ENCODE measurements around the gene BABAM2.
"Not testable (repeated sequence)": the region's sequence is repeated elsewhere in the genome, so short reads cannot be mapped to it uniquely, and the experiment has no call there.

BABAM2 gene

DNA sequence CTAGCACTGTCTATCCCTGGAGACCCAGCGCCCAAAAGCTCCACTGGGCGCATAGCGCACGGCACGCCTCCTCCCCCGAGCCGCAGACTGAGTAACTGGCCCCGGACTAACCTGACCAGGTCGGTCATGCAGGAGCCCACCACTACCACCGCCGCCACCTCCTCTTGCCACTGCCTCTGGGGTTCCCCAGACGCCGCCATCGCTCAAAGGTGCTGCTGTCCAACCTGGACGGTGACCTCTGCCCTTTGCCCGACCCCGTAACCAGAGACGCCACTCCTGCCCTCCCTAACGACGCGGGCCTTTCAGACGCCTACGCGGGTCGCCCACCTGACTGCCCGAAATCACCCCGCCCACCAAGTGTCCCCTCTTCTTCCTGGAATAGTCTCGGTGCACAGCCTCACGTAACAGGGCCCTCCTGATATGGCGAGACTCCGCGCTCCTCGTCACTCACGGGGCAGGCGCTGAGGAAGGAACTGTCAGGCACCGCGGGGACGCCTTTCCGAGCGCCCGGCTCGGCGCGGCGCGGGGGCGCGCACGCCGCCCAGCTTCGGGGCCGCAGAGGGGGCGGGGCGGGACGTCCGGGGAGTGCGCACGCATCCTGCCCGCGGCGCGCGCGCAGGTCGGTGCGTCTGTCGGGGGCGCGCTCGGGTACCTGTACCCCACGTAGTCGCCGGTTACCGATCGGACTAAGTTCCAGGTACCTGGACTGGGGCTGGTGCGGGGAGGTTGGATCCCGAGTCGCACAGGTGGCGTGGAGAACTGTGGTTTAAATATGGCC is at the start of gene BABAM2, which contains the start of gene RBKS:
BABAM2 (plus strand) TSS at position 584 of the 778 bp plus-strand sequence. CDS start 3,828 bp downstream, outside the sequence.
RBKS (minus strand) TSS at position 242 of the 778 bp plus-strand sequence; CDS start at position 200, 42 bp downstream.
- peak in 55 of 56 donors; percentile 4 to 90 (median 74) for DNase-seq

DNA sequence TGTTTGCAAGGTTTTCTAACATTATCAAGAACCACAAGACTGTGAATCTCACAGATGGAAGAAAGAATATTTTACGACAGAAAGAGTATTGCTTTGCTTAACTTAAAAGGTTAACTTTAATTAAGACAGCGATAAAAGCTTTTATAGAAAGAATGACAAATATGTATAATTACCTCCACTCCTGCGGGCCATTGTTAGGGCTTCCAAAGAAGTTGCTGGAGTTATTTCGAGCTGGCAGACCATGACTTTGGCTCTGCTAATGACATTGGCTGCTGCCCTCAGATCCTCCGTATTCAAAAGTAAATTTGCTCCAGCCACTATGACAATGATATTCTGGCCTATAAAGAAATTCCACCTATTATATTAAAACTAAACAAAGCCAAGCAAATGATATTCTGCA is 47.6 kb upstream of the BABAM2 start:
- no peak for DNase-seq

DNA sequence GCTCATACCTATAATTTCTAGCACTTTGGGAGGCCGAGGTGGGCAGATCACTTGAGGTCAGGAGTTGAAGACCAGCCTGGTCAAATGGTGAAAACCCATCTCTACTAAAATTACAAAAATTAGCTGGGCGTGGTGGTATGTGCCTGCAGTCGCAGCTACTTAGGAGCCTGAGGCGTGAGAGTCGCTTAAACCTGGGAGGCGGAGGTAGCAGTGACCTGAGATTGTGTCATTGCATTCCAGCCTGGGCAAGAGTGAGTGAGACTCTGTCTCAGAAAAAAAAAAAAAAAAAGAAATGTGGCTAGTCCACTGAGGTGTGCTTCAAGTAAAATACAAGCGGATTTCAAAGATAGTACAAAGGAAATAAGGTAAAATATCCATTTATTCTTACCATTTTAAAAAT is 46.5 kb upstream of the BABAM2 start:
- no peak for DNase-seq

DNA sequence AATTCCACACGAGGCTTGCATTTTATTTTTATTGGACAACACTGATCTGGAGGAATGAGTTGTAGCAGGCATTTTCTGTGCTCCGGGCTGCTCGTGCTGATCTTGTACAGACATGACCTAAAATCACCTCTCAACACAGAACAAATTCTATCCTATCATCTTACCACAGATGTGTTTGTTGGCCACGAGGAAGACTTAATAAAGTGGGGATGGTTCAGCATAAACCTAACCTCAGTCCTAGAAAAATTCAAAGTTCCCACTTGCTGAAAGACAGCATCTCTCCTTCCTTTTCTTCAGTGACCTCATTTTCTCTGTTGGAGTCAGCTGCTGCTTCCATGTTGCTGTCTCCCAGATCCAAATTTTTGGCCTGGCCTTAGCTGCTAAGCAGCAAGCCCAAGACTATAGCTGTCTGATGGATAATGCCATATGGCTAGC is 45.7 kb upstream of the BABAM2 start:
- DNase-seq = no peak

DNA sequence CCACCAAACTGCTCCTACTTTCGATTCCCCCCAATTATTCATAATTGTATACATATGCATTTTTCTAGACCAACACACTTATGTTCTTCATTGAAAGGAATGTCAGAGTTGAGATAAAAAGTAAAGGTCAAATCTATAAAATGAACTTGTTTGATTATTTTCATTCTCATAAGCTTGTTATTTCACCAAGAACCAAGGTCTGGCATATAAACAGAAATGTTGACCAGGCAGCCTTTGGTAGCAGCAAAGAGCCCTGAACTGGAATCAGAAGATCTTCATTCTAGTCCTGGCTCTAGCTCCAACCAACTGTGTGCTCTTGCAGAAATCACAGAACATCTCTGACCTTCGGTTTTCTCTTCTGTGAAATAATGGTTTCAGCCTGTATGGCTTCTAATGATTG is 43.2 kb upstream of the BABAM2 start:
- DNase-seq = no peak

DNA sequence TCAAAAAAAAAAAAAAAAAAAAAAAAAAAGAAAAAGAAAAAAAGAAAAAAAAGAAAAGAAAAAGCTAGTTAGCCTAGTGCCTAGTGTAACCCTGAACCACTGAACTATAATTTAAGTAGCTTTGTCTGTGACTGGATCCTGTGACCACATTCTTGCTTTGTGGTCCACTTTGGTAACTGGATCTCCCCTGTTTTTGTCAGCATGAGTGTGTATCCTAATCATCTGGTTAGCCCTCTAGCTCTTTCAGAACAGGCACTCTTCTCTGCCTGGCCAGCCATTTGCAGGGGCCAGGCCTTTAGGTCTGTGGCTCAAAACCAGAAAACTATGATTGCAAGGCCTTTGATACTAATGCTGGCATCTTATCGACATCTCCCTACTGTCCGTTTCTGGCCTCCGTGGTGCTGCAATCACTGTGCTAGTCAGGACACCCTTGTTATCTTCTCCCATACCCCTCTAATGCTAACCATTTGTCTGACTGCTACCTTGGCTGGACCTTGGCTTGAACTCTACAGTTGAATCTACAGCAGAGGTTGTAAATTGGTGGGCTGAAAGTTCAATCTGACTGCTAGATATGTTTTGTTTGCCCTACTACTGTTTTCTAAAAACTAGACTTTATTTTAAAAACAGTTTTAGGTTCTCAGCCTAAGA is 40.8 kb upstream of the BABAM2 start:
- no peak for DNase-seq

DNA sequence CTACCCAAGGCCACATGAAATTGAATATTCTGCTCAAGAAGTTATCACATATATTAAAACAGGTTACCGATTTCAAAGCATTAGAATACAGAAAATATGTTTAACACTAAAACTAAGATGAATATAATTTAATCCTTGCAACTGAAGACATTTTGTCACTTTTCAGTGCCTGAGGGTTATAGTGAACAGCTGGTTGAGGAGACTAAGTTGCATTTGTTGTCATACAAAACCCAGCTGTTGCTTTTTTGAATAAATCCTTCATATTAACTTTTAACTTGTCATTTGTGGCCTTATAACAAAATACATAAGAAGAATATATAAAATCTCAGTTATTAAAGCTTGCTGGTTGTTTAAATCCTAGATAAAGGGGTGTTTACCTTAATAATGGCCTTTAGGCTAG is 37.8 kb upstream of the BABAM2 start:
- no peak for DNase-seq

DNA sequence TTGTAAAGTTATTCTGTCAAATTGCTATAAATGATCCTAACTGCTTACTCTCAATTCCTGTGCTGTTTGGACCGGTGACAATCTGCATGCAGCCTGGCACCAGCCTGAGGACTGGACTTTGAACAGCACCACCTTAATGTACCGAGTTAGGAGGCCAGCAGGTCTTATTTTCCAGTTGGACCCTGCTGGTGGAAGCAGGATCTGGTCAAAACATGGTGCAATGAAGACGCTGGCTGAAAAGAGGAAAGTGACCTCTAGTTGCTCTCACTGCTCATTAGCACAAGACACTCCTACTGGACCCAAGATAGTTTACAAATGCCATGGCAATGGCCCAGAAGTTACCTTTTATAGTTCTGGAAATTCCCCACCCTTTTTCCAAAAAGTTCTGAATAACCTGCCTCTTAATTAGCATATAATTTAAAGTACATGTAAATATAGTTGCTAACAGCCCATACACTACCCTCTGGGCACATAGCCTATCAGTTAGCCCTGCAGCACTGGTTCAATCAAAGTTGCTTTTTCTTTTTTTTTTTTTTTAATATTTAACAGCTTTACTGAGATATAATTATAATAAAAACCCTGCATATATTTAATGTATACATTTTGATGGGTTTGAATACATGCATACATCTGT is 36.2 kb upstream of the BABAM2 start:
- no peak for DNase-seq

DNA sequence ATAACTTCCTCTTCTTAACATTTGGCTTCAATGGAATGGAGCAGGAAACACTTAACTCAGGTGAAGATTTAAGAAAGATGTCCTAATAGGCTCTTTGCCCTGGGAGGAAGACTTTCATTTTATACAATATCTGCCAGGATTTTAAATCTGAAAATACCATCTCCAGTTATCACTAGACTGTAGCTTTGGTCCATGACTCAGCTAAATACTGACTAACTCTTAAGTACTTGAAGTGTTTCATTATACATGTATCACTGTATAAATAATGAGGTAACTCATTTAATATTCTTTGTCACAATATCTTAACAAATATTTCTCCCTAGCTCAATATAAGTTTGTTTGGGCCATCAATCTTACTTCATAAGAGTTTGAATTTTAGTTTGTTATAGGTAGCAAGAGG is 35.1 kb upstream of the BABAM2 start:
- no peak for DNase-seq

DNA sequence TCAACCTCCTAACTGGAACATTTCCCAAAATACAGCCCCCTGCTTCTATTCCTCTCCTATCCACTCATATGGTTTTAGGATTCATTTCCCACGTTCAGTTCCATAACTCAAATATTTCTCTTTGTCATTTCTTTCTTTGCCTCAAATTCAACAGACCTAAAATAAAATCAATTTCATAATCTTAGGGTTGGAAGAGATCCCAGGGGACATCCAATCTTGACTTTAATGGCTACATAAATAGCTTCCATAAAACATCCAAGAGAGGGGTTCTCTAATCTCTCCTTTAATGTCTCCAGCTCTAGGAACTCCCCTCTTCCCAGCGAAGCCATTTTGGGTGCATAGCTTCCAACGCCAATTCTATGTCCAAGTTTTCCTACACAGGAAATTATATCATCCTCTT is 34.1 kb upstream of the BABAM2 start:
- DNase-seq = no peak

DNA sequence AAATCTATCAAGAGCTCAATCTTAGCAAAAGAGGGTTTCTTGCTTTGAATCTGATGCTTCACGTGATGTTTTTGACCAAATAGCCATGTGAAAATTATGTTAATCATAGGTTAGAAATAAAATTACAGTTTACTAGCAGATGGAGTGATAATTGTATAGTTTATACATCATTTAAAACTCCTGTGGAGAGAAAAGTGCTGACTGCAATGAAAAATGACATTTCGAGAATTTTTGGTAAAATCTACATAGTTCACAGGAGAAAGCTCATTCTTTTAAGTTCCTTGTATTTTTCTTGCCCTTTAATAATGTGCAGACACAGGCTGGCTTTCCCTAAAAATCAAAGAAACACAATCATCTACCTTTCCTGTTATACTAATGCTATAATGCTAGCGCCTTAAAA is 33.6 kb upstream of the BABAM2 start:
- no peak for DNase-seq

DNA sequence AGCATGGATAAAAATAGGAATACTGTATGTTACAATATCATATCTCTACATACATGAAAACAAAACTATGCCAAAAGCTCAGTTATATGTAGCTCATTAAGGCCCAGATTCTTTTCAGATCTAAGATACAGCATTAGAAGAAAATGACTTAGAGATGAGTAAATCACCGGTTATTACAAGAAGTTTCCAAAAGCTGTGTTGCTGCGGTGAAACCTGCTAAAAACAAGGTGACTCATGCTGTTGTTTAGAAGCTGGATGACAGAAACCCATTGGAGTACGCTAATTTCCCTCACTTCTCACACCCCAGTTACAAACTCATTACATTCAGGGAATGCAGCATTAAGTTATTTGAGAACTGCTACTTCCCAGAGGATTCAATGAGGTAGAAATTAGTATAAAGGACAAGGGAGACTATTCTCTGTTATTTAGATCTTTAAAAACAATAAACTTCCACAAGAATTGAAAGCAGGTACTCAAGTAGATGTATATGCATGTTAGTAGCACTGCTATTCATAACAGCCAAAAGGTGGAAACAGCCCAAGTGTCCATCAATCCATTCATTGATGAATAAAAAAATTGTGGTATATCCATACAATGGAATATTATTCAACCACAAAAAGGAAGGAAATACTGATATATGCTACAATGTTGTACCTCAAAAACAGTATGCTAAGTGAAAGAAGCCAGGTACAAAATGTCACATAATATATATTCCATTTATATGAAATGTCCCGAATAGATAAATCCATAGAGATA is 32.9 kb upstream of the BABAM2 start:
- DNase-seq = no peak

DNA sequence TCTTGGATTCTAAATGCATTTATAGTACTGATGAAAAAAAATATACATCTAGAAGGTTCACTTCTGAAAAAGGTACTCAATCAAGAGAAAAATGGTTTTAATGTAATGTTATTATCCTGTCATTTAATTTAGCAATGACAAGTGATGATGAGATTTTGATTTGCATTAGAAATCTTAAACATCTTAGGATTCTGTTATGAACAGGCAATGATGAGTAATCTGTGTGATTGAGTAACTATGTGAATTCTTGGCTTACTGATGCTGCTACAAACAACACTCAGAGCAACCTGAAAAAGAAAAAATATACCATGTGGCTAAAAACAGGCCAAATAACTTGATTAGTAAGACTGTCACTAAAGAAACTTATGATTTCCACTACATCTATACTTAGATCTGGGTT is 30.4 kb upstream of the BABAM2 start:
- no peak for DNase-seq

DNA sequence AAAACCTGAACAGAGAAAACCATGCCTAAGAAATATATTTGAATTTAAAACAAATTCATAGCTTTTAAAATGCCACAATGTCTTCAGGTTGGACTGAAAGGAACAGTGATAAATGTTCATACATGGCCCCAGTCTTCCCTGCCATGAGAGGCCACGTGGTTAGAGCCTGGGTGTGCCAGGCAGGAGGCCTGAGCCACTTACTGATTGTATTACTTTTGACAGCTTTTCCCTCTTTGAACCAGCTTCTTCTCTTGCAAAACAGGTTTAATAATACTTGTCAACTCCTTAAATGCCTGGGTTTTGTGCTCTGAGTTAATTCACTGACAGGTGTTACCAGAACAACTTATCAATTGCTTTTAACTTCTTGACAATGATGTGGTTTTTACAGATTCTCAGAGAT is 27.4 kb upstream of the BABAM2 start:
- no peak for DNase-seq

DNA sequence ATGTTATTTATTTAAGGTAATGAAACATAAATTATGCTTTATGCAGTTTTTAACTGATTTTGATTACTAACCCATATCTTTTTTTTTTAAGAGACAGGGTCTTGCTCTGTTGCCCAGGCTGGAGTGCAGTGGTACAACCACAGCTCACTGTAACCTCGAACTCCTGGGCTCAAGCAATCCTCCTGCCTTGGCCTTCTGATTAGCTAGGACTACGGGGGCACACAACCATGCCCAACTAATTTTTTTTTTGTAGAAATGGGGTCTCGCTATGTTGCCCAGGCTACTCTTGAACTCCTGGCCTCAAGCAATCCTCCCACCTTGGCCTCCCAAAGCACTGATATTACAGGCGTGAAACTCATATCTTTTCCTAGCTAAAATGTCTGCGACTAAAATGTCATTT is 26.6 kb upstream of the BABAM2 start:
- not testable (repeated sequence) for DNase-seq

DNA sequence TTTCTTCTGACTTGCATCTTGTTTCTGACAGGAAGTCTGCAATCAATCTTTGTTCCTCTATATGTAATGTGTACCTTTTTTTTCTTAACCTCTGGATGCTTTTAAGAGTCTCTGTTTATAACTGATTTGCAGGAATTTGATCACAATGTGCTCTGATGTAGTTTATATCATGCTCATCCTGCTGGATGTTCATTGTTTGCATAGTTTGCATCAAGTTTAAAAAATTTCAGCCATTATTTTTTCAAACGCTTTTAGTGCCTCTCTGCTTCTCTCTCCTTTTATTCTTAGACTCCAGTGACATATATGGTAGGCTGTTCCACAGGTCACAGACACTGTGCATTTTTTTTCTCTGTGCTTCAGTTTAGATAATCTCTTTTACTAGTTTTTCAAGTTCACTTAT is 24.3 kb upstream of the BABAM2 start:
- DNase-seq = no peak

DNA sequence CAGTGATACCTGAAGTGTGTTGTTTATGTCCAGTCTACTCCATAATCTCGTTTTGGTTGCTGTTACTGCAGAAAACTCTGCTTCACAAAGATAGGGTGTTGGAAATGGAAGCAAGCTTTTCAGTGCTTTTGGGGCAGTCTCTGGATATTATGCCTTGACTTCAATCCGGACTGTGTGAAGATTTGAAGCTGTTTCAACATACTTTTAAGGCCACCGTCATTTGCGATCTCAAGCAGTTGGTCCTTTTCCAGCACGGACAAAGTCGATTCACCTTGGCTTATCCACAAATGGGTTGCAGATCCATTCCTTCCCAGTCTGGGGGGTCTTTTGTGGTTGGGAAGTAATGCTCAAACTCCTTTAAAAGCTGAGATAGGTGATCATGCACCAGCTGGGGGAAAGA is 20.8 kb upstream of the BABAM2 start:
- no peak for DNase-seq

DNA sequence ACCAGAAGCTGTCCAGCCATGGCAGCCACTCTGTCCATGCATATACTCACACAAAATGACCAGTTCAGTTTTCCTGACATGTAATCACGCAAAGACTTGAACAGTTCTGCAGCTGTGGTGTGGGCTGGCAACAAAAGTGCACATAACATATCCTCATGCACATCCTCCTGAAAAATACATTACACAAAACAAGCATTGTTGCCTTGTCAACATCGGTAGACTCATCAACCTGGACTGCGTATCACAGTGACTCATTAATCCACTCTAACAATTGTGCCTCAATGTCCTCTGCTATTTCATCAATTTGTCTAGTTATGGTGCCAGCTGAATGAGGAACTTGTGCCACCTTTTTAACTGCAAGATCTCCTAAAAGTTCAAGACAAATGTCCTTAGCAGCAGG is 19.8 kb upstream of the BABAM2 start:
- no peak for DNase-seq

DNA sequence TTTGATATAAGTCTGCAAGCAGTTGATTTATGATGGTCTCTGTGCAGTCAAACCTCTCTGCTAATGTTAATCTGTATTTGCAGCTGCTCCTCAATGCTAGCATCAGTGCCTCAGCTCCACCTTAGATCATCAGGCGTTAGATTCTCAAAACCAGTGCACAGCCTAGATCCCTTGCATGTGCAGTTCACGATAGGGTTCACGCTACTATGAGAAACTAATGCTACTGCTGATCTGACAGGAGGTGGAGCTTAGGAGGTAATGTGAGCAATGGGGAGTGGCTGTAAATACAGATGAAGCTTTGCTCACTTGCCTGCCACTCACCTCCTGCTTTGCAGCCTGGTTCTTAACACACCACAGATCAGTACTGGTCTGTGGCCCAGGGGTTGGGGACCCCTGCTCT is 18.7 kb upstream of the BABAM2 start:
- no peak for DNase-seq

DNA sequence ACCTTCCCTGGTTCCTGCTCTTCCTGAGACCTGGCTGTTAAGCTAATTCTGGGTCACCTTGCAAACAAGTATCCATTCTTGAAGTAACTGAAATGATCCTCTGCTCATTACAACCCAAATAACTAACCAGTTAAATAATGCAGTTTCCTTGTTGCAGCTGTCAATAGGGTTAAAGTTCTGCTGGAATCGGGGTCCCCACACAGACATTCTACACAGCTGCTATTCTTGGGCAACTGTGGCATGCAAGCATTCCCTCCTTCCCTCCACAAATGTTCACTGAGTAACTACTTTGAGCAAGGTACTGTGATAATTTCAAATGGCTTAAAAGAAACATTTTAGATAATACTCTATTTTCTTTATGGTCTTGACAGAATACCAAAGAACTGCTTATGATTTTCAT is 17.4 kb upstream of the BABAM2 start:
- DNase-seq = no peak

DNA sequence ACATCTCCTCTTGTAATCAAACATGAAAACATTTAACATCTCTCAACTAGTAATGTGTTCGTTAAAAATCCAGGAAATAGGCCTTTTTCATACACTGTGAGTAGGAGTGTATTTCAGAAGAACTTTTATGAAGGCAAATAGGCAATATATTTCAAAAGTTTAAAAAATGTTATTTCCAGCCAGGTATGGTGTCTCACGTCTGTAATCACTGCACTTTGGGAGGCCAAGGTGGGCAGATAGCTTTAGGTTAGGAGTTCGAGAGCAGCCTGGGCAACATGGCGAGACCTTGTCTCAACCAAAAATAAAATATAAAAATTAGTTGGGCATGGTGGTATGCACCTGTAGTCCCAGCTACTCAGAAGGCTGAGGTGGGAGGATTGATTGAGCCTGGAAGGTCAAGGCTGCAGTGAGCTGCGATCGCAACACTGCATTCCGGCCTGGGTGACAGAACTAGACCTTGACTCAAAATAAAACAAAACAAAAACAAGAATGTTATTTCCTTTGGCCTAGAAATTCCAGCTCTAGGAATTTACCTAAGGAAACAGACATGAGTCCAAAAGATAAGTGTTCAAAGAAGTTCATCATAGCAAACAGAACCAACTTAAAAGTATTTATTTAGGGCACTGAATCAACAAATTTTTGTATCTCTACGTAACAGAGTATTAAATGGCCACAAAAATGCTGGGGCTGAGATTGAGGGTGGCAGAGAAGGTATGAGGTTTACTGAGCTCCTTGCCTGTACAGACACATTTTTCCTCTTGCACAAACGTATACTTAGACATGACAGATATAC is 15.2 kb upstream of the BABAM2 start:
- DNase-seq = no peak

Measured in amygdala (tissue), 56 donors.